IMR-90 (cell line): ENCODE data around the gene KITLG.

Source experiments
- BHLHE40 ChIP-seq: fragments of 150-350 bp; IDR thresholded peaks from 2 replicates; pipeline ENCODE4 v1.6.1; 2016; ENCODE audit warnings: mild to moderate bottlenecking, low read depth, low read length
- CEBPB ChIP-seq: IDR thresholded peaks from 2 replicates; pipeline ENCODE4 v1.6.1; 2012; ENCODE audit warnings: low read depth, low read length, improper control_type of control experiment
- CHD1 ChIP-seq: IDR thresholded peaks from 2 replicates; pipeline ENCODE4 v1.6.1; 2012; ENCODE audit warnings: low read depth, low read length, improper control_type of control experiment
- FOS ChIP-seq: fragments of 150-350 bp; IDR thresholded peaks from 2 replicates; pipeline ENCODE4 v1.6.1; 2016; ENCODE audit warnings: low read depth, low read length
- MAZ ChIP-seq: IDR thresholded peaks from 2 replicates; pipeline ENCODE4 v1.6.1; 2012; ENCODE audit warnings: low read depth, mild to moderate bottlenecking, low read length, improper control_type of control experiment, moderate library complexity, borderline replicate concordance
- MXI1 ChIP-seq: IDR thresholded peaks from 2 replicates; pipeline ENCODE4 v1.6.1; 2012; ENCODE audit warnings: low read depth, mild to moderate bottlenecking, low read length, moderate library complexity, borderline replicate concordance
- NFE2L2 ChIP-seq: fragments of 150-350 bp; IDR thresholded peaks from 2 replicates; pipeline ENCODE4 v1.6.1; 2016; ENCODE audit warnings: low read depth, mild to moderate bottlenecking, low read length
- POLR2A ChIP-seq: IDR thresholded peaks from 2 replicates; pipeline ENCODE4 v1.6.1; 2012; ENCODE audit warnings: mild to moderate bottlenecking, low read depth, low read length
- RAD21 ChIP-seq: IDR thresholded peaks from 2 replicates; pipeline ENCODE4 v1.6.1; 2012; ENCODE audit warnings: low read length, improper control_type of control experiment
- RCOR1 ChIP-seq: IDR thresholded peaks from 2 replicates; pipeline ENCODE4 v1.6.1; 2012; ENCODE audit warnings: mild to moderate bottlenecking, low read length, improper control_type of control experiment; ENCODE audit not compliant: insufficient replicate concordance
- RFX5 ChIP-seq: IDR thresholded peaks from 2 replicates; pipeline ENCODE4 v1.8.0; 2012; ENCODE audit warnings: low read depth, mild to moderate bottlenecking, low read length, moderate library complexity
- TF ChIP-seq, protein P1 (sequence below): conservative IDR thresholded peaks from 2 replicates; pipeline ENCODE4 v1.5.1; 2012; ENCODE audit warnings: mild to moderate bottlenecking, low read depth, low read length, improper control_type of control experiment
- TF ChIP-seq, protein P2 (sequence below): fragments of 150-350 bp; IDR thresholded peaks from 2 replicates; pipeline ENCODE4 v1.6.1; 2017; ENCODE audit warnings: mild to moderate bottlenecking, antibody characterized with exemption, low read length, low read depth

DNA sequence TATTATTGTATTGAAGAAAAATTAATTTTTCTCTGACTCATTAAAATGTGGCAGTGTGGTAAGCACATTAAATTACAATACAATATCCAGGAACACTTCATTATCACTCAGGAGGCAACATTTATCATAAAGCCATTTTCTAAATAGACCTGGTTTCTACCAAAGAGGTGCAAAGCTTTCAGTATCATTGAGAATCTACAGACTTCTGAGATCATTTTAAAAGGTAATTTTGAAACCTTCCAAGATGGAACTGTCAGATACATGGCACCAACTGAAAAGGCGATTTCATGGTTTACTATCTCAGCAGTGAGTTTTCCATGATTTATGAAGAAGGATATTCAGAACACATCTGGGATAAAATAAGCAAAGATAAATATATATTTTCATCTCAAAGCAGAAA lies 85.8 kb downstream of the KITLG start:
- TF ChIP-seq MXI1 = no peak
- TF ChIP-seq, protein P1, sequence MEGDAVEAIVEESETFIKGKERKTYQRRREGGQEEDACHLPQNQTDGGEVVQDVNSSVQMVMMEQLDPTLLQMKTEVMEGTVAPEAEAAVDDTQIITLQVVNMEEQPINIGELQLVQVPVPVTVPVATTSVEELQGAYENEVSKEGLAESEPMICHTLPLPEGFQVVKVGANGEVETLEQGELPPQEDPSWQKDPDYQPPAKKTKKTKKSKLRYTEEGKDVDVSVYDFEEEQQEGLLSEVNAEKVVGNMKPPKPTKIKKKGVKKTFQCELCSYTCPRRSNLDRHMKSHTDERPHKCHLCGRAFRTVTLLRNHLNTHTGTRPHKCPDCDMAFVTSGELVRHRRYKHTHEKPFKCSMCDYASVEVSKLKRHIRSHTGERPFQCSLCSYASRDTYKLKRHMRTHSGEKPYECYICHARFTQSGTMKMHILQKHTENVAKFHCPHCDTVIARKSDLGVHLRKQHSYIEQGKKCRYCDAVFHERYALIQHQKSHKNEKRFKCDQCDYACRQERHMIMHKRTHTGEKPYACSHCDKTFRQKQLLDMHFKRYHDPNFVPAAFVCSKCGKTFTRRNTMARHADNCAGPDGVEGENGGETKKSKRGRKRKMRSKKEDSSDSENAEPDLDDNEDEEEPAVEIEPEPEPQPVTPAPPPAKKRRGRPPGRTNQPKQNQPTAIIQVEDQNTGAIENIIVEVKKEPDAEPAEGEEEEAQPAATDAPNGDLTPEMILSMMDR = no peak
- no peak for TF ChIP-seq FOS
- no peak for TF ChIP-seq CEBPB
- no peak for TF ChIP-seq POLR2A
- no peak for TF ChIP-seq RFX5
- TF ChIP-seq MAZ = no peak
- TF ChIP-seq RAD21 = no peak
- no peak for TF ChIP-seq BHLHE40
- TF ChIP-seq, protein P2, sequence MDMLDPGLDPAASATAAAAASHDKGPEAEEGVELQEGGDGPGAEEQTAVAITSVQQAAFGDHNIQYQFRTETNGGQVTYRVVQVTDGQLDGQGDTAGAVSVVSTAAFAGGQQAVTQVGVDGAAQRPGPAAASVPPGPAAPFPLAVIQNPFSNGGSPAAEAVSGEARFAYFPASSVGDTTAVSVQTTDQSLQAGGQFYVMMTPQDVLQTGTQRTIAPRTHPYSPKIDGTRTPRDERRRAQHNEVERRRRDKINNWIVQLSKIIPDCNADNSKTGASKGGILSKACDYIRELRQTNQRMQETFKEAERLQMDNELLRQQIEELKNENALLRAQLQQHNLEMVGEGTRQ = no peak
- no peak for TF ChIP-seq CHD1
- TF ChIP-seq NFE2L2 = no peak
- TF ChIP-seq RCOR1 = no peak
